ENCODE measurements around the gene PDIA2. TPM values are rescaled to one million over a fixed set of nuclear protein-coding genes. Genes with fewer than 3 reads are reported as not detected.

Gene PDIA2
- polyA plus RNA-seq, 2 donors = 0.27 to 0.53 TPM

DNA sequence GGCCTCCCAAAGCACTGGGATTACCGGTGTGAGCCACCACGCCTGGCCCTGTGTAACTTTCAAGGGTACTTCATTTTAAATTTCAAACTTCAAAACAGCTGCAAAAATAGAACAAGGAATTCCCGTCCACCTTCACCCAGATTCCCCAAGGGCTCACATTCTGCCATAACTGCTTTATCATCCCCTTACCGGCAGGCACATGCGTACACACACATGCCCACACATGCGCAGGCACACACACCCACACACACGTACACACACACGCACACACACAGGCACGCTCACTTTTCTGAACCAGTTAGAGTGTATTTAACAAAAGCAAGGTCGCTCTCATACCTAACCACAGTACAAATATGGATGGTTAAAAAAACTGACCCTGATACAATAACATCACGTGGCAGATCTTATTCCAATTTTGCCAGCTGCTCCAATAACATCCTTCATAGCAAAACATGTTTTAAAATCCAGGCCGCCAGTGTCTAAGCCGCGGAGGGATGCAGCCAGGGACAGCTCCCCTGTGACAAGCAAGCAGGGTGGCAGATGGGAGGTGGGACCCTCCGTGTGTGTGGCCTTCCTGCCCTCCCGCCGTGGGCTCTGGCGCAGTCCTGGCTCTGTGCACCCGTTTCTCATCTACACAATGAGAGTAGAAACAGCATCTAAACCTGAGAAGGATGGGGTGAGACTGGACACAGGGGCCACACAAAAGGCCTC is 23.1 kb downstream of the PDIA2 start:
- H3K27me3 ChIP-seq (ENCODE audit: control insufficient read depth in 1 of 2, insufficient read depth in 2 of 2, low read length in 2 of 2) = no peaks in the 10 kb centered on the region

DNA sequence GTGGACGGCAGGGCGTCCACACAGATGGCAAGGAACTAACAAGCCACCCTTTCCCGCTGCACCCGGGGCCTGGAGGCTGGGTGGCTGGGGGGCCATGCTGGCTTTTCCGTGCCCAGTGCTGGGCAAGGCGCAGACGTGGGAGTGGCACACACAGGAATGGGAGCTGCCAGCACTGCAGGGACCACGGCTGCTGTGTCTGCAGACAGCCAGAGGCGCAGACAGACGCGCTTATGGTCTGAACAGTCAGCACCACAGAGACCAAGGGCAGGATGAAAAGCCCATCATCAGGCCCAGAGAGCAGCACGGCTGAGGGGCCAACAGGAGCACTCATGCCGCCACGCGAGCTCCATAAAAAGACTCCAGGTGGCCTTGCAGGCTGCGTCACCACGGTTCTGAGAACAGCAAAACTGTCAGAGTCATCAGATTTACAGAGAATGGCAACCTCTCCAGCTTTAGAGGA is 24.0 kb downstream of the PDIA2 start:
- Histone ChIP-seq H3K27me3 (ENCODE audit: control insufficient read depth in 1 of 2, insufficient read depth in 2 of 2, low read length in 2 of 2) (no peaks in the 10 kb centered on the region), H3K4me1 (ENCODE audit: control insufficient read depth in 2 of 2, insufficient read depth in 2 of 2, low read length in 1 of 2) (peaks cover 0 to 3% of the 10 kb centered on the region in 2 donors), H3K27ac (ENCODE audit: low read depth in 2 of 2, low read length in 1 of 2) (no peak overlapping the region), H3K9me3 (ENCODE audit: control insufficient read depth in 2 of 2, insufficient read depth in 1 of 2, low read depth in 1 of 2, low read length in 1 of 2) (no peaks in the 10 kb centered on the region), H3K4me3 (ENCODE audit: low read depth in 1 of 2, low read length in 2 of 2) (no peak overlapping the region), H3K36me3 (ENCODE audit: control insufficient read depth in 2 of 2, insufficient read depth in 2 of 2, low read length in 1 of 2) (peaks cover 4 to 51% of the 10 kb centered on the region in 2 donors)
- 87 to 88% methylated on average over 17 of the region's 17 CpGs for WGBS, 2 donors

More for the DNA sequence above, 23.1 kb downstream of the PDIA2 start:
- H3K4me3 ChIP-seq (ENCODE audit: low read depth in 1 of 2, low read length in 2 of 2) = no peak overlapping the region
- H3K9me3 ChIP-seq (ENCODE audit: control insufficient read depth in 2 of 2, insufficient read depth in 1 of 2, low read depth in 1 of 2, low read length in 1 of 2) = no peaks in the 10 kb centered on the region
- H3K36me3 ChIP-seq (ENCODE audit: control insufficient read depth in 2 of 2, insufficient read depth in 2 of 2, low read length in 1 of 2) = peaks cover 4 to 51% of the 10 kb centered on the region in 2 donors
- WGBS, 2 donors = 62 to 75% methylated on average over 19 of the region's 19 CpGs
- peaks cover 0 to 3% of the 10 kb centered on the region in 2 donors for H3K4me1 ChIP-seq (ENCODE audit: control insufficient read depth in 2 of 2, insufficient read depth in 2 of 2, low read length in 1 of 2)
- H3K27ac ChIP-seq (ENCODE audit: low read depth in 2 of 2, low read length in 1 of 2) = no peak overlapping the region

DNA sequence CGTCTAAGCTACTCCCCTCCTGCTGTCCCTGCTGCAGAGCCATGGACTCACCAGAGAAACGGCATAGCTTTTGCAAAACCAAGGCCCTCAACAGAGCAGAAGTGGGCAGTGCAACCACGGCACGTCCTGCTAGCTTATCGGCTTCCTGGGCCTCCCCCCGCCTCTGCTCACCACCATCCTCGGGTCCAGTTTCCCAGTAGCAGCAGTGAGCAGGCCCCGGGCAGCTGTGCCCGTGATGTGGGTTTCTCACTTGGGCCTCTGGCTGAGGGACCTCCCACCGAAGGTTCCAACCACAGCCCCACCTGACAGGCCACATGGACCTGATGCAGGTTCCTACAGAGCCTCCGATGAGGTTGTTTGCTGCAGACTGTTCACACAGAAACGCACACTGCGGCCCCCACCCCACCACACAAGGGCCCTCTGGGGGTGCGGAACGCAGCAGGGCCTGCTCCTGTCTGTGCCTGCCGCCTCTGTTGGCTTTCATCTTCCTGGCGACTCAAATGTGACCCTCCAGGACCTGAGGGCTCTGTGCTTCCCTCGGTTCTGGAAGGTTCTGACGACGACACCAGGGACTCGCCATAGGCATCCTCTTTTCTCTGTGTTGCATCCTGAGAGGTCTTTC is 24.8 kb downstream of the PDIA2 start:
- H3K36me3 ChIP-seq (ENCODE audit: control insufficient read depth in 2 of 2, insufficient read depth in 2 of 2, low read length in 1 of 2) = peaks cover 4 to 51% of the 10 kb centered on the region in 2 donors
- peaks cover 0 to 3% of the 10 kb centered on the region in 2 donors for H3K4me1 ChIP-seq (ENCODE audit: control insufficient read depth in 2 of 2, insufficient read depth in 2 of 2, low read length in 1 of 2)

DNA sequence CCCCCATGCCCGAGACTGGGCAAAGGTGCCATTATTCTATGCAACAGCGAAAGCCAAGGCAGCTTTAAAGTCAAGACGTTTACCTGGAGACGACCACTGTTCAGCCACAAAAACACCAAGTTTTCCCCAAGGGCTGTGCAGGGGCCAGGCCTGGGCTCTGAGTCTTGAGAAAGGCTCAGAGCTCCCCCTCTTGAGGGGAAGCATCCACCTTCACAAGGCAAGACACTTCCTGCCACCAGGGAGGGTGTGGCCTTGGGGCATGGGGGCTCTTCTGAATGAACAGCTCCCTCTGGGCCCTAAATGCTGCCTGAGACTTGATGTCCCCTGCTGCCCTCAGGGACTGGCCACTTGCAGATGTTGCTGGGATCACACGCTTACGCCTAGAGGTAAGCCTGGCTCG is 26.5 kb downstream of the PDIA2 start:
- H3K4me3 ChIP-seq (ENCODE audit: low read depth in 1 of 2, low read length in 2 of 2) = no peak overlapping the region
- WGBS, 2 donors = 77 to 87% methylated on average over 7 of the region's 7 CpGs
- peaks cover 13 to 57% of the 10 kb centered on the region in 2 donors for H3K36me3 ChIP-seq (ENCODE audit: control insufficient read depth in 2 of 2, insufficient read depth in 2 of 2, low read length in 1 of 2)
- no peak overlapping the region for H3K27ac ChIP-seq (ENCODE audit: low read depth in 2 of 2, low read length in 1 of 2)
- no peaks in the 10 kb centered on the region for H3K27me3 ChIP-seq (ENCODE audit: control insufficient read depth in 1 of 2, insufficient read depth in 2 of 2, low read length in 2 of 2)
- H3K9me3 ChIP-seq (ENCODE audit: control insufficient read depth in 2 of 2, insufficient read depth in 1 of 2, low read depth in 1 of 2, low read length in 1 of 2) = no peaks in the 10 kb centered on the region
- peaks cover 0 to 3% of the 10 kb centered on the region in 2 donors for H3K4me1 ChIP-seq (ENCODE audit: control insufficient read depth in 2 of 2, insufficient read depth in 2 of 2, low read length in 1 of 2)

More for the DNA sequence above, 24.8 kb downstream of the PDIA2 start:
- H3K27me3 ChIP-seq (ENCODE audit: control insufficient read depth in 1 of 2, insufficient read depth in 2 of 2, low read length in 2 of 2) = no peaks in the 10 kb centered on the region
- no peak overlapping the region for H3K4me3 ChIP-seq (ENCODE audit: low read depth in 1 of 2, low read length in 2 of 2)
- no peaks in the 10 kb centered on the region for H3K9me3 ChIP-seq (ENCODE audit: control insufficient read depth in 2 of 2, insufficient read depth in 1 of 2, low read depth in 1 of 2, low read length in 1 of 2)
- H3K27ac ChIP-seq (ENCODE audit: low read depth in 2 of 2, low read length in 1 of 2) = no peak overlapping the region
- WGBS, 2 donors = 85 to 91% methylated on average over 21 of the region's 21 CpGs

DNA sequence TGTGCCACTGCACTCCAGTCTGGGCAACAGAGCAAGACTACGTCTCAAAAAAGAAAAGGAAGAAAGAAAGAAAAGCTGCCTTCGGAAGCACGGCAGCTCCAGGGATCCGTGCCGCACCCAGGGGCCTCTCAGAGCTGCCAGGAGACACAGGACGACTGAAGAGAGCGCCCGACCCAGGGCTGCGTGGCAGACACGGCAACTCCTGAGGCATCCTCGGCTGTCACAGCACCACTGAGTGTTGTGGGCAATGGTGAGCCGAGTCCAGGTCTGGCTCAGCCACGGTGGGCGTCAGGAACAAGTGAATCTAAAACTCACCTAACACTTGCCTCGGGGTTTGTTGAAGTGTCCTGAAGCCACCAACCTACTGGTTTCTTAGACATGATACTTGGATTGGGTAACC is 28.8 kb downstream of the PDIA2 start:
- Histone ChIP-seq H3K9me3 (ENCODE audit: control insufficient read depth in 2 of 2, insufficient read depth in 1 of 2, low read depth in 1 of 2, low read length in 1 of 2) (no peaks in the 10 kb centered on the region), H3K4me1 (ENCODE audit: control insufficient read depth in 2 of 2, insufficient read depth in 2 of 2, low read length in 1 of 2) (no peaks in the 10 kb centered on the region), H3K27ac (ENCODE audit: low read depth in 2 of 2, low read length in 1 of 2) (no peak overlapping the region), H3K27me3 (ENCODE audit: control insufficient read depth in 1 of 2, insufficient read depth in 2 of 2, low read length in 2 of 2) (no peaks in the 10 kb centered on the region), H3K4me3 (ENCODE audit: low read depth in 1 of 2, low read length in 2 of 2) (no peak overlapping the region), H3K36me3 (ENCODE audit: control insufficient read depth in 2 of 2, insufficient read depth in 2 of 2, low read length in 1 of 2) (peaks cover 13 to 52% of the 10 kb centered on the region in 2 donors)
- WGBS, 2 donors = 95 to 97% methylated on average over 15 of the region's 15 CpGs

DNA sequence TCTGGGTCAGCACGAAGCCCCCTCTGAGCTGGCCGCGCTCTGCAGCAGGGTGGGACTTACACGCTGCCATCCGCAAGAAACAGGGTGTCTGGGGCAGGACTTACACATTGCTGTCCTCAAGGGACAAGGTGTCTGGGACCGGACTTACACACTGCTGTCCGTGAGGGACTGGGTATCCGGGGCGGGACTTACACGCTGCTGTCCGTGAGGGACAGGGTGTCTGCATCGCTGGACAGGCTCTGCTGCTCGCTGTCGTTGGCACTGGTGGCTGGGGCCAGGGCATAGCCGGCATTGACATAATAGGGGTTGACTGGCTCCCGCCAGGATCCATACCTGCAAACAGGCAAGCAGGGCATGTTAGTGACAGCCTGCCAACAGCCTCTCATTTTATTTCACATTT is 31.4 kb downstream of the PDIA2 start:
- H3K4me3 ChIP-seq (ENCODE audit: low read depth in 1 of 2, low read length in 2 of 2) = no peak overlapping the region
- no peaks in the 10 kb centered on the region for H3K9me3 ChIP-seq (ENCODE audit: control insufficient read depth in 2 of 2, insufficient read depth in 1 of 2, low read depth in 1 of 2, low read length in 1 of 2)
- peaks cover 12 to 46% of the 10 kb centered on the region in 2 donors for H3K36me3 ChIP-seq (ENCODE audit: control insufficient read depth in 2 of 2, insufficient read depth in 2 of 2, low read length in 1 of 2)
- no peak overlapping the region for H3K27ac ChIP-seq (ENCODE audit: low read depth in 2 of 2, low read length in 1 of 2)
- 92 to 94% methylated on average over 16 of the region's 16 CpGs for WGBS, 2 donors
- H3K4me1 ChIP-seq (ENCODE audit: control insufficient read depth in 2 of 2, insufficient read depth in 2 of 2, low read length in 1 of 2) = no peaks in the 10 kb centered on the region
- no peaks in the 10 kb centered on the region for H3K27me3 ChIP-seq (ENCODE audit: control insufficient read depth in 1 of 2, insufficient read depth in 2 of 2, low read length in 2 of 2)

DNA sequence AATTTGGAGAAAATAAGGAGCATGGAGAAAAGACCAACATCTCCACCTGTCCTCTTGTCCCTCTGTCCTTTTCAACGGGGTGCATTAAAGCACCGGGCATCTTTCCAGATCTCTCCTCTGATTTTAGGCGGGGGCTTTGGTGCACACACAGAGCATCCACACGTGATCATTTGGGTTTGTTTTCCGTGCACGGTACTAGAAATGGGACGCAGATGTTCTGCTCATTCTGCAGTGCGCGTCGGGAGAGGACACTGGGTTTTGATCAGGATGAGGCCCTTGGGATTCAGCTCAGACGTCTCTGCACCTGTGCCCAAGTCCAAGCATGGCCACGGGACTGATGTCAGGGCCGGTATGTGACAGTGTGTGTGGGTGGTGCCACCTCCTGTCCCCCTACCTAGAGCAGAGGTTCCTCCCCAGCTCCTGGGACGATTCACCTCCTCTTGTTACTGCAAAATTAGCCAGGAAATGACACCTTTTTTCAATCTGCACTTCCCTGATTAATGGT is 31.9 kb downstream of the PDIA2 start:
- Histone ChIP-seq H3K9me3 (ENCODE audit: control insufficient read depth in 2 of 2, insufficient read depth in 1 of 2, low read depth in 1 of 2, low read length in 1 of 2) (no peaks in the 10 kb centered on the region), H3K4me1 (ENCODE audit: control insufficient read depth in 2 of 2, insufficient read depth in 2 of 2, low read length in 1 of 2) (no peaks in the 10 kb centered on the region), H3K36me3 (ENCODE audit: control insufficient read depth in 2 of 2, insufficient read depth in 2 of 2, low read length in 1 of 2) (peaks cover 12 to 43% of the 10 kb centered on the region in 2 donors), H3K4me3 (ENCODE audit: low read depth in 1 of 2, low read length in 2 of 2) (no peak overlapping the region), H3K27me3 (ENCODE audit: control insufficient read depth in 1 of 2, insufficient read depth in 2 of 2, low read length in 2 of 2) (no peaks in the 10 kb centered on the region), H3K27ac (ENCODE audit: low read depth in 2 of 2, low read length in 1 of 2) (no peak overlapping the region)
- WGBS, 2 donors = 77 to 81% methylated on average over 14 of the region's 14 CpGs

DNA sequence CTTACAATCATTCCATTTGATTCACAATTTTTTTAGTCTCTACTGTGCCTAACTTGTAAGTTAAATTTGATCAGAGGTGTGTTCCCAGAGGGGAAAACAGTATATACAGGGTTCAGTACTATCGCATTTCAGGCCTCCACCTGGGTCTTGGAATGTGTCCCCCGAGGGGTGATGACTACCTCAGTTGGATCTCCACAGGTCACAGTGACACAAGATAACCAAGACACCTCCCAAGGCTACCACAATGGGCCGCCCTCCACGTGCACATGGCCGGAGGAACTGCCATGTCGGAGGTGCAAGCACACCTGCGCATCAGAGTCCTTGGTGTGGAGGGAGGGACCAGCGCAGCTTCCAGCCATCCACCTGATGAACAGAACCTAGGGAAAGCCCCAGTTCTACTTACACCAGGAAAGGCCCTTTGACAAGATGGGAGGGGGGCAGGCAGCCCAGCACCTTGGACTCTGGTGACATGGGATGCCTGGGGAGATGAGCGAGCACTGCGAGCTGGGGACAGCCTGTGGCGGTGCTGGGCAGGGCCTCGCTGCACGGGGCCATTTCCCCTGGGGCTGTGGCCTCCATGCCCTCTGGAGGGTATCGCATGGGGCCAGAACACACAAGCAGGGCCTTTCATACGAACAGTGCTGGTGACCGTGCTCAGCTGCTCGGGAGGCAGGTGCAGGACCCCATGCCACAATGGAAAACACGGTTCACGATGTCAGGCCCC is 33.9 kb downstream of the PDIA2 start:
- Histone ChIP-seq H3K9me3 (ENCODE audit: control insufficient read depth in 2 of 2, insufficient read depth in 1 of 2, low read depth in 1 of 2, low read length in 1 of 2) (no peaks in the 10 kb centered on the region), H3K27ac (ENCODE audit: low read depth in 2 of 2, low read length in 1 of 2) (no peak overlapping the region), H3K36me3 (ENCODE audit: control insufficient read depth in 2 of 2, insufficient read depth in 2 of 2, low read length in 1 of 2) (peaks cover 12 to 38% of the 10 kb centered on the region in 2 donors), H3K27me3 (ENCODE audit: control insufficient read depth in 1 of 2, insufficient read depth in 2 of 2, low read length in 2 of 2) (no peaks in the 10 kb centered on the region), H3K4me1 (ENCODE audit: control insufficient read depth in 2 of 2, insufficient read depth in 2 of 2, low read length in 1 of 2) (no peaks in the 10 kb centered on the region), H3K4me3 (ENCODE audit: low read depth in 1 of 2, low read length in 2 of 2) (no peak overlapping the region)
- 86 to 93% methylated on average over 19 of the region's 19 CpGs for WGBS, 2 donors

DNA sequence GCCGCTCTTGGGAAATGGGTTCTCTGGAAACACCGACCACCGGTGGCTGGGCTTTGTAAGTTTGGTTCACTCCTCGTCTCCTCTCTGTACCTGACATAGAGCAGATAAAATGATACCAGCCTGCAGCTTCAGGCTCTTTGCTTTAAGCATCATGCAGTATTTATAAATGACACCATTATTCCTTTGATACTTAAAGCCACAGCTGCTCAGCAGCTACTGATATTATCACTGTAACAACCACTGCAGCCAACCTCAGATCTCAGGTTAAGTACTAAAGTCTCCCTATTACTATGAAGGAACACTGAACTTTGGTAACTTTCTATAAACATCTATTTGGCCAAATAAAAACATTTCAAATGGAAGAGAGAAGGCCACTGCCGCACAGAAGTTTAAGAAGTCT is 34.6 kb downstream of the PDIA2 start:
- Histone ChIP-seq H3K9me3 (ENCODE audit: control insufficient read depth in 2 of 2, insufficient read depth in 1 of 2, low read depth in 1 of 2, low read length in 1 of 2) (no peaks in the 10 kb centered on the region), H3K4me1 (ENCODE audit: control insufficient read depth in 2 of 2, insufficient read depth in 2 of 2, low read length in 1 of 2) (no peaks in the 10 kb centered on the region), H3K4me3 (ENCODE audit: low read depth in 1 of 2, low read length in 2 of 2) (no peak overlapping the region), H3K27me3 (ENCODE audit: control insufficient read depth in 1 of 2, insufficient read depth in 2 of 2, low read length in 2 of 2) (no peaks in the 10 kb centered on the region), H3K27ac (ENCODE audit: low read depth in 2 of 2, low read length in 1 of 2) (no peak overlapping the region), H3K36me3 (ENCODE audit: control insufficient read depth in 2 of 2, insufficient read depth in 2 of 2, low read length in 1 of 2) (peaks cover 12 to 36% of the 10 kb centered on the region in 2 donors)
- 93 to 95% methylated on average over 5 of the region's 5 CpGs for WGBS, 2 donors

All from esophagus (tissue), 2 donors.